GM21390 (cell line): Measurements from ENCODE around the gene ASB10.

Source experiments
- ATAC-seq: cut with Tn5 transposase; IDR thresholded peaks from one replicate; pipeline ENCODE4 v1.9.1; 2021; ENCODE audit not compliant: unreplicated experiment

ASB10 gene

GRCh38 chr7:151137791-151138152 lies 49.3 kb downstream of the ASB10 start:
- no peak for ATAC-seq

DNA sequence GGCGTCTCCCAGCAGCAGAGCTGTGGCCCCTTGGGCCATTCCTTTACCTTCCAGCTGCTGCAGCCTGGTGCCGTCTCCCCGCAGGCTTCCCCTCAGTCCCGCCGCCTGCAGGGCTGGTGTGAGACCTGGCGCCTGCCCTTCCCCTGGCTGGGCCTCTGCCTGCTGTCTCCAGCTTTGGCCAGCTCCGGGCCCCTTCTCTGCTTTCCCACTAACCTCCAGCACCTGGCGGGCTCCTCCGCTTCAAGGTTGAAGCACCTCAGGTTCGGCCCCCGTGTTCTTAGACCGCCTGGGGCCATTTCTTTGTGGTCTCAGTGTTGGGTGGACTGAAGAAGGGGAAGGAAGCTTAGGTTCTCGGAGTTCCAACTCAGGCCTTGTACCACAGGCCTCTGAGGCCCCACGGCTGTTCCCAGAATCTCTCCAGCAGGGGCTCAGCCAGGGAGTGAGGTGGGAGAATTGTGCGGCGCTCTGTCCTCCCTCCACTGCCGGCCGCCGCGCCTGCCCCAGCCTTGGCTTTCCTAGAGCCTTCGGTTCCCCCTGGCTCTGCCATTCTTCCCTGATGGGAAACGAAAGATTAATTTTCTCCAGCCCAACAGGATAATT lies 49.9 kb downstream of the ASB10 start:
- ATAC-seq: no peak

DNA sequence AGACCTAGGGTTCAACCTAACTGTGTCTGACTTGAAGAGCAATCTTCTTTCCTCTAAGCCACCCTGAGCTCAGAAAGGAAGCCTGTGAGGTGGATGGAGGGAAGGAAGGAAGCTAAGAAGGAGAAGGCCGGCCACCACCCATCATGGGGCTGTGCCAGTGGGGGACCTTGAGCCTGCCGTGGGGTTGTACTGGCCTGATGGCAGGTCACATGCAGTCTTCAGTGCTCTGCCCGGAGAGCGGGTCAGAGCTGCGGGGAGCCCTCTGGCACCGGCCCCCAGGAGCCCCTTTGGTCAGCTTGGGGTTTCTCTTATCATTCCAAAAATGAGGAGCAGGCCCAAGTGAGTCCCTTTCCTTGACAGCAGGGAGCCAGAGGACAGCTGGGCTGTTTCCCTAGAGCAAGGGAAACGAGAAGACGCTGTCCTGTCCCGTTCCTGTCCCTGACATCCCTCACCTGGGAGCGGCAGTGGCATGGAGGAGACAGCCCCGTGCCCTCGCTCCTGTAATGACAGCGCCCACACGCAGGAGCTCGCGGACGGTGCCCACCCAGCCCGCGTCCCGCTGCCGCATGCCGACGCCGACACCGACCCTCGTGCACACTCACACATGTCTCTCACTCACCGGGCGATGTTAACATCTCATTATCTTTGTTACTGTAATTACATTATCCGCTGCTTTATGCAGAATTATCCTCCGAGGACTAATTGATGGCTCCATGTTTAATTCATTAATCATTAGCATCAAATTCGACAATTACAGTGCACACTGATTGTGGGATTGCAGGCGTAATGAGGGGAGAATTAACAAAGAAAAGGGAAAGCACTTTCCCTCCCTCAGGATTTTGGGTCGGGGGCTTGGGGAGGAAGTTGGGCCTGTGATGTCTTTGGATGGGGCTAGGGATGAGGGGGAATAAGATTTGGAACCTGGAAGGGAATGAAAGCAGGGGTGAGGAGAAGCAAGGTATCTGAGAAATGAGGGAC lies 50.9 kb downstream of the ASB10 start:
- ATAC-seq: no peak

- ATAC-seq: no peak
These were observed 51.6 kb downstream of the ASB10 start for GRCh38 chr7:151135525-151135845.

DNA sequence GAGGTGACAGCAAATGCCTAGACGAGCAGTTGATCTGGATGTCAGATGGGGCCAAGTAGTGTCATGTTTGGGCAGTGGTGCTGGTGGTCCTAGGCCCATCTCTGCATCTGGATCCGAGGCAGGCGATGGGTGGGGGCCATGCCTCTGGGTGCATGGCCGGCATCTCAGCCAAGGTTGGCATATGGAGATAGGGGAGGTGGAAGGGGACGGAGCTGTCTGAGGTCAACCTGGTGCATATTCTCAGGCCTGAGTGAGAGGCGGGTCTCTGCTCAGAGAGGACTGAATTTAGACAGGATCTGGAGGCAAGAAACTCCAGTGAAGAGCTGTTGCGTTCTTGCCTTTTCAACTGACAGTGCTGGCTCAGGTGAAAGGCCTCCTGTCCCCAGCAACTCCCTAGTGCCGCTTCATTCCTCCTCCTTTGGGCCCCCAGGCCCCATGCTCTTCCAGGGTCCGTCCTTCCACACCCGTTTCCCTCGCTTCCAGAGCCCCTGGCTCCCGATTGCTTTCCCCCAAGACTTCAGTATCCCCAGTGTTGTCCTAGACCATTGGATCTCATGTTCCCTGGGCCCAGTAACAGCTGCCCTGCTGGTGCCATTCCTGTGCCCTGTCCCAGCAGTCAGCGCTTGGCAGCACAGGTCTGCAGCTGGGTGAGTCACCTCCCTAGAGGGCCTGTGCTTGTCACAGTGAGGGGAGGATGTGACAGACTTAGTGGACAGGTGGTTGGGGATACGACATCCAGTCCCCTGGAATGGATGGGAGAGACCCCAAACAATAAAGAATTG lies 52.1 kb downstream of the ASB10 start:
- ATAC-seq: no peak

DNA sequence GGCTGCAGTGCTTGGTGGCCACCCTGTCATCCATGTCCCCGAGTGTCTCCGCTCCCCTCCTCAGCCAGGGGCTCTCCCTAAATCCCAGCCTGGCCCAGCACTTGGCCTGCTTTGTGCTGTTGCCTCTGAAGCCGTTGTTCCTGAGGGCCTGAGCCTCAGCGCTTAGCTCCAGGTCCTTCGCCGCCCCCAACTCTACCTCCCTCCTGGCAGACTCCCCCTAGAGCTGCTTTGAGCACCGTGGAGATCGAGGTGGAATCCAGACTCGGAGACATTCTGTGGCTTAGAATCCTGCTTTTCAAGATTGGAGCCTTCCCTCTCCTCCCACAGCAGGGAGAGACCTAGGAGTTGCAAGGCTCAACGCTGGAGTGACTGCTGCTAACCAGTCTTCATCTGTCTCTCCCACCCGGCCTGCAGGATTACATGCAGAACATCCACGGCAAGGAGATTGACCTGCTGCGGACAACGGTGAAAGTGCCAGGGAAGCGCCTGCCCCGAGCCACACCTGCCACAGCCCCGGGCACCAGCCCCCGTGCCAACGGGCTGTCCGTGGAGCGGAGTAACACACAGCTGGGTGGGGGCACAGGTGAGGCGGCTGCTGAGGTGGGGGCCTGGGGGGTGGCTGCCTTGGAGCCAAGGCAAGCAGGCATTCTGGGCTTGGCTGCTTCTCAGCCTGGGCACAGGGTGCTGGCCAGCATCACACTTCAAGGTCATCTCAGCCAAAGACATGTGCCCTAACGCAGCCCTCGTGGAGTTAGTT lies 52.9 kb downstream of the ASB10 start:
- no peak for ATAC-seq

DNA sequence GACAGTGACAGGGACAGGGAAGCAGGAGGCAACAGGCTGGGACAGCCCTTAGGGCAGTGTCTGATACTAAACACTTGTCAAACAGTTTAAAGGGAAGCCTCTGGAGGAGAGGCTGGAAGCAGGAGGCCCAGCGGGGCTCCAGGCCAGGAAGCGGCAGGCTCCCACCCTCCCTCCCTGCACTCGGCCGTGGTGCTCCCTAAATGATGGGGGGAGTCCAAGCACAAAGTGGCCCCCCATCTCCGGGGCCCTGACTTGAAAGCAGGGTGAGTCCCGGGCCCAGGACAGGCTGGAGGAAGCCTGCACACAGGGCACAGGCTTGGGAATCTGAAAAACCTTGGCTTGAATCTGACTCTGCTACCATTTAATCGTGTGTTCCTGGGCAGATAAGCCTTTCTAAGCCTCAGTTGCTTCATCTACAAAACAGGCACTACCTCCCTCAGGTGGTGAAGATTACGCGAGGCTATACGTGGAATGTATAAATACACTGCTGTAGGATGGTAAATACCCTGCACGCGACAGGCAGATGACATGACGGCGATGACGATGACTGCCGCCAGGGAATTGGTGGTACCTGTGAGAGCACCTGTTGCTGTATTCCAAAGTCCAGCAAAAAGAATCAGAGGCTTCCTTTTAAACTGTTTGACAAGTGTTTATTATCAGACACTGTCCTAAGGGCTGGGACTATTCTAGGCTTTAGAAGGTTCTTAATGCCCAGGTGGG lies 53.6 kb downstream of the ASB10 start:
- no peak for ATAC-seq

- no peak for ATAC-seq
These were observed 54.4 kb downstream of the ASB10 start for GRCh38 chr7:151132461-151133205.

DNA sequence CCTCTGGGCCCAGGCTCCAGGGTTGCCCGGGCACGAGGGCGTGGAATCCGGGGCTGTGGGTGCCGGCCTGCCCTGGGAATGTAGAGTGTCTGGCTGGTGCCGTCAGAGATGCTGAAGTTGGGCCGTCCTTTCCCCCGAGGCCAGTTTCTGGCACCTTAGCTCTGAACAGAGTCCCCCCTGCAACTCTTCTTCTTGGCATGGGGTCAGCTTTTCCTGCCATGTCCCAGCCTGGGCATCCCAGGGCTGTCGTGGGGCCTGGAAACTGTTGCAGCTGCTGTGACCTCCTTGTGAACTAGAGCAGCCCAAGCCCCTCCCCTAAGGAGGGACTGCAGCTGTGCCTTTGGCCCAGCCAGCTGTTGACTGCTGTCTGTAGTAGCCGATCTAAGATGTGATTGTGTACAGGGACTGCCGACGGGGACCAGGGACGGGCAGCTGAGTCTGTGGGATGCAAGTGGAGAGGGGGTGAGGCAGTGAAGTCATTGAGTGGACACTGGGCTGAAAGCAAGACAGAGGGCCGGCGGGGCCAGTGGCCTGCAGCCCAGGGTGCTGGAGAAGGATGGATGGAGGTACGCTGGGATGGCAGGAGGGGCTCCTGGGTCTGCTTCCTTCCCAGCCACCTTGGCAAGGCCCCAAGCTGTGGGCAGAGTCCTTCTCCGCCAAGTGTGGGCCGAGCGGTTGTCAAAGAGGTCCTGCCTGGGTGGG lies 55.3 kb downstream of the ASB10 start:
- no peak for ATAC-seq

DNA sequence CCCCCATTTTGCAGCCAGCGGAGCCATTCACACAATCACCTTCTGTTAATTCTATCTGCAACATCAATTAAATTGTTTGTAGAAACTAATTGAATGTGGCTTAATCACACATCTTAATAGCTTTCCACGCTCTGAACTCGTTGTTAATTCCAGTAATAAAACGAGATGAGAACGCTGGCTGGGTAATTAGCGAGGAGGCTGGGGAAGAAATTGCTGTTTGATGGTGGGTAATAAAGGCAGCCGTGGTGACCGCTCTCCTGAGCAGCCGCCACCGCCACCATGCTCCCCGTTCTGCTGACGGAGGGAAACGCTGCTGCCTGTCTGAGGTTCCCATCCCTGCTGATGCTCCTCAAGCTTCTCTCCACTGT lies 55.8 kb downstream of the ASB10 start:
- no peak for ATAC-seq

DNA sequence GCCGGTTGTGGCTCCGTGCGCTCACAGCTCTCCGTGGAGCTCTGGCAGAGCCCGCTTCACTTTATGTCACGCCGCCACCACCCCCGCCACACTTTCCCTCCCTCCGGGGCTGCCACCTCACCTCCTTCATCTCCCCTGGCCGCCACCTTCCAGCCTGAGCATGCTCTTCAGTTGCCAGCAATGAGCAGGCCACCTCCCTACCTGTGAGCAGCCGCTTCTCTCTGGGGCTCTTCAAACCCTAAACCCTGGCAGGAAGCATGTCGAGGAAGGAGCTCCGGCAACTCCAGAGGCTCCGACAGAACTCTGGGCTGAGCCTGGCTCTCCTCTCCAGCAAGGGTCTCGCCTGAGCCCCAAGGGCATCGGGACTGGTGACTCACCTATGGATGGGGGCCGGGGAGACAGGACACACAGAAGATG lies 56.3 kb downstream of the ASB10 start:
- ATAC-seq: no peak

GRCh38 chr7:151129960-151130591 lies 57.0 kb downstream of the ASB10 start:
- ATAC-seq: no peak

- ATAC-seq: no peak
These were observed 57.7 kb downstream of the ASB10 start for GRCh38 chr7:151129117-151129959.

- no peak for ATAC-seq
These were observed 58.3 kb downstream of the ASB10 start for GRCh38 chr7:151128716-151129115.

DNA sequence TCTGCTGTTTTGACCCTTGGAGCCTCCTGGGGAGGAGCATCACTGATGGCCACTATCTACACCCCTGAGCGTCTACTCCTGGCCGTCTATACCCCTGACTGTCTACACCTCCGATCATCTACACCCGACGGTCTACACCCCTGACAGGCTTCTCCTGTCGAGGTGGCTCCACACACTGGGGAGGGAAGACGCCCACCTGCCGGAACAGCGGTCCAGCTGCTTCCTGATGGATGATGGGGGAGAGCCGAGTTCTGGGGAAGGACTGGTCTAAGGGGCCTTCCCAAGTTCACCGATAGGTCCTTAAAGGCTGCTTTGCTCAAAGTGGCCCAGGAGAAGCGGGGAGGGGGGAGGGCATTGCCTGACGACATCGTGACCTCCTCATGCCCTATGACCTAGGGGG lies 58.9 kb downstream of the ASB10 start:
- ATAC-seq: no peak

DNA sequence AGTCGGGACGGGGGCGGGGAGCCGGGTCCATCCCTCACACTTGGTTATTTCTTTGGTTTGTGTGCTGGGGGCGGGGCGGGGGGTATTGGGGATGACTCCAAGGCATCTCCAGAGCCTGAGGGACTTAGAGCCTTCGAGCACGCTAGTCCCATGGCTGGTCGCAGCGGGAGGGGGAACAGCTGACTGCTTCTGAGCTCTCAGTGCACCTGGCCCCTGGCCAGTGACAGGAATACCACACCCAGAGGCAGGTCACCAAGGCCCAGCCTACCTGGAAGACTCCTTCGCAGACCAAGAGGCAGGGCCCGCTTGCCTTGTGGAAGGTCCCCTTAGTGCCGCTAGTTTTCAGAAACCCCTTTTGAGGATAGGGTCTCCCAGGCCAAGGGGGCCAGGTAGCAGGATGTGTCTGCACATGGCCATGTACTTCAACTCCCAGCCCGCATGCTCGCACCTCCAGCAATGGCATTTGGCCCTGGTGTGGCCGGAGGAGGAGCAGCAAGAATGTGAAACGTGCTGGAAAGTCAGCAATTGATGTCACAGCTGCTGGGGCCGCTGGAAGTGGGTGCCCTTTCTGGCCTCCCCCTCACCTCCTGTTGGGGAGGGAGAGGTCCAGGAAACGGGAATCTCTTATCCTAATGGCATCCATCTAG lies 60.4 kb downstream of the ASB10 start:
- ATAC-seq: no peak

DNA sequence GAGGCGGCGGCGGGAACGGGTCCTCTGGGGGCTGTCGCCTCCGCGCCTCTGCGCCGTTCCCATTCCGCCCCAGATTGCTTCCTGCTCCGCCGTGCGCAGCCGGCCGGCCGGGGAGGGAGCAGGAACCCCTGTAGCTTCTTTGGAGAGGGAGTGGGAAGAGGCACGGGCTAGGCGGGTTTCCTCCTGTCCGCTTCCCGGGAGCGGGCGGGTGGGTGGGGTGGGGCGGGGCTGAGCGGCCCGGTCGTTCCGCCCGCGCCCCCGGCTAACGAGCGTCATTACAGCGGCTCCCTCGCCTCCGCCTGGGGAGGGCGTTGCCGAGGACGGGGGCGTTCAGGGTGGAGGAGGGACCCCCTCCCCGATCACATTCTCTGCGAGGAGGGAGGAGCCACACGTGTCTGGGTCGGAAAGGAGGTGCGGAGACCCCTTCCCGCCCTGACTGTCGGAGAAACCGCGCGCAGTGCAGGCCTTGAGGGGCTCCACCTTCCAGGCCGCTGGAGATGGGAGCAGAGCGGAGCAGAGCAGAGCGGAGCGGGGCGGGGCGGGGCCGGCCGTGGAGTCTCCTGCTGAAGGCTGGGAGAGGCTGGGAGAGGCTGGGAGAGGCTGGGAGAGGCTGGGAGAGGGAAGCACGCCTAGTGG lies 61.1 kb downstream of the ASB10 start:
- no peak for ATAC-seq
